ENCODE data around the gene TRIM13. TPM values are rescaled to one million over a fixed set of nuclear protein-coding genes. Genes with fewer than 3 reads are reported as not detected.
"Not testable (repeated sequence)": the region's sequence is repeated elsewhere in the genome, so short reads cannot be mapped to it uniquely, and the experiment has no call there.

TRIM13 gene
- total RNA-seq = 10 to 100 TPM; 13.5 to 14.8 TPM

- ATAC-seq (replicated peaks) = peak; percentile 87
- Mint-ChIP-seq H3K36me3 (ENCODE audit: low read depth) (peaks cover 52% of the 10 kb centered on the region), H3K4me1 (peaks cover 15% of the 10 kb centered on the region), H3K4me3 (peak within 1 kb of the TSS; percentile 97), H3K9me3 (no peaks in the 10 kb centered on the region), H3K27ac (peak within 1 kb of the TSS; percentile 84), H3K27me3 (no peaks in the 10 kb centered on the region)
Observed at GRCh38 chr13:49996951-49997895, at the start of gene TRIM13. Gene TRIM13 (plus strand): TSS chr13:49997042. CDS start chr13:50011941, 14,899 bp downstream.

GRCh38 chr13:49948777-49949270 is 48.0 kb upstream of the TRIM13 start:
- H3K4me3 Mint-ChIP-seq; H3K4me1 Mint-ChIP-seq; H3K9me3 Mint-ChIP-seq; H3K27me3 Mint-ChIP-seq; H3K36me3 Mint-ChIP-seq (ENCODE audit: low read depth); ATAC-seq (replicated peaks); H3K27ac Mint-ChIP-seq: not testable (repeated sequence)

- H3K27ac Mint-ChIP-seq = no peak overlapping the region
- no peaks in the 10 kb centered on the region for H3K36me3 Mint-ChIP-seq (ENCODE audit: low read depth)
- no peaks in the 10 kb centered on the region for H3K9me3 Mint-ChIP-seq
- H3K27me3 Mint-ChIP-seq = no peaks in the 10 kb centered on the region
- no peak overlapping the region for H3K4me3 Mint-ChIP-seq
- H3K4me1 Mint-ChIP-seq = no peaks in the 10 kb centered on the region
- no peak for ATAC-seq (replicated peaks)
Observed at GRCh38 chr13:49951754-49952535, 44.9 kb upstream of the TRIM13 start.

- Mint-ChIP-seq H3K27me3 (no peaks in the 10 kb centered on the region), H3K27ac (no peak overlapping the region), H3K4me1 (no peaks in the 10 kb centered on the region), H3K9me3 (no peaks in the 10 kb centered on the region), H3K36me3 (ENCODE audit: low read depth) (no peaks in the 10 kb centered on the region), H3K4me3 (no peak overlapping the region)
- no peak for ATAC-seq (replicated peaks)
Observed at GRCh38 chr13:49953560-49953959, 43.3 kb upstream of the TRIM13 start.

GRCh38 chr13:49954674-49955455 is 42.0 kb upstream of the TRIM13 start:
- no peak for ATAC-seq (replicated peaks)
- no peak overlapping the region for H3K4me3 Mint-ChIP-seq
- no peaks in the 10 kb centered on the region for H3K9me3 Mint-ChIP-seq
- no peaks in the 10 kb centered on the region for H3K4me1 Mint-ChIP-seq
- no peak overlapping the region for H3K27ac Mint-ChIP-seq
- no peaks in the 10 kb centered on the region for H3K36me3 Mint-ChIP-seq (ENCODE audit: low read depth)
- no peaks in the 10 kb centered on the region for H3K27me3 Mint-ChIP-seq

GRCh38 chr13:49956131-49956530 is 40.7 kb upstream of the TRIM13 start:
- H3K27ac Mint-ChIP-seq = no peak overlapping the region
- peaks cover 10% of the 10 kb centered on the region for H3K36me3 Mint-ChIP-seq (ENCODE audit: low read depth)
- H3K9me3 Mint-ChIP-seq = peaks cover 3% of the 10 kb centered on the region
- no peak overlapping the region for H3K4me3 Mint-ChIP-seq
- H3K4me1 Mint-ChIP-seq = no peaks in the 10 kb centered on the region
- no peak for ATAC-seq (replicated peaks)
- no peaks in the 10 kb centered on the region for H3K27me3 Mint-ChIP-seq

GRCh38 chr13:49958321-49958720 is 38.5 kb upstream of the TRIM13 start:
- Mint-ChIP-seq H3K27me3 (no peaks in the 10 kb centered on the region), H3K9me3 (peaks cover 3% of the 10 kb centered on the region), H3K4me3 (no peak overlapping the region), H3K36me3 (ENCODE audit: low read depth) (peaks cover 14% of the 10 kb centered on the region), H3K4me1 (no peaks in the 10 kb centered on the region), H3K27ac (no peak overlapping the region)
- no peak for ATAC-seq (replicated peaks)

GRCh38 chr13:49967456-49967855 is 29.4 kb upstream of the TRIM13 start:
- no peak for ATAC-seq (replicated peaks)
- H3K4me3 Mint-ChIP-seq = no peak overlapping the region
- no peaks in the 10 kb centered on the region for H3K27me3 Mint-ChIP-seq

GRCh38 chr13:49972709-49973108 is 24.1 kb upstream of the TRIM13 start:
- no peak for ATAC-seq (replicated peaks)
- H3K27ac Mint-ChIP-seq = no peak overlapping the region
- H3K36me3 Mint-ChIP-seq (ENCODE audit: low read depth) = no peaks in the 10 kb centered on the region
- H3K4me1 Mint-ChIP-seq = peaks cover 5% of the 10 kb centered on the region
- H3K9me3 Mint-ChIP-seq = no peaks in the 10 kb centered on the region
- no peak overlapping the region for H3K4me3 Mint-ChIP-seq
- H3K27me3 Mint-ChIP-seq = no peaks in the 10 kb centered on the region

More at GRCh38 chr13:49967456-49967855, 29.4 kb upstream of the TRIM13 start:
- no peaks in the 10 kb centered on the region for H3K4me1 Mint-ChIP-seq
- no peak overlapping the region for H3K27ac Mint-ChIP-seq
- H3K9me3 Mint-ChIP-seq = peaks cover 5% of the 10 kb centered on the region
- H3K36me3 Mint-ChIP-seq (ENCODE audit: low read depth) = peaks cover 15% of the 10 kb centered on the region

GRCh38 chr13:49975826-49976225 is 21.0 kb upstream of the TRIM13 start:
- H3K9me3 Mint-ChIP-seq = no peaks in the 10 kb centered on the region
- H3K36me3 Mint-ChIP-seq (ENCODE audit: low read depth) = no peaks in the 10 kb centered on the region
- H3K27me3 Mint-ChIP-seq = no peaks in the 10 kb centered on the region
- no peak overlapping the region for H3K27ac Mint-ChIP-seq
- no peak overlapping the region for H3K4me3 Mint-ChIP-seq
- H3K4me1 Mint-ChIP-seq = peaks cover 5% of the 10 kb centered on the region
- ATAC-seq (replicated peaks) = no peak

- Mint-ChIP-seq H3K4me1 (peaks cover 5% of the 10 kb centered on the region), H3K9me3 (no peaks in the 10 kb centered on the region), H3K36me3 (ENCODE audit: low read depth) (no peaks in the 10 kb centered on the region), H3K27ac (no peak overlapping the region), H3K27me3 (no peaks in the 10 kb centered on the region), H3K4me3 (no peak overlapping the region)
- ATAC-seq (replicated peaks) = peak; percentile 81
Observed at GRCh38 chr13:49976314-49977258, 20.3 kb upstream of the TRIM13 start.

GRCh38 chr13:49977992-49978391 is 18.9 kb upstream of the TRIM13 start:
- H3K4me1 Mint-ChIP-seq = peaks cover 5% of the 10 kb centered on the region
- peak overlapping the region; percentile 33 for H3K27ac Mint-ChIP-seq
- no peaks in the 10 kb centered on the region for H3K9me3 Mint-ChIP-seq
- H3K27me3 Mint-ChIP-seq = no peaks in the 10 kb centered on the region
- ATAC-seq (replicated peaks) = no peak
- H3K4me3 Mint-ChIP-seq = no peak overlapping the region
- H3K36me3 Mint-ChIP-seq (ENCODE audit: low read depth) = no peaks in the 10 kb centered on the region

- Mint-ChIP-seq H3K4me3 (no peak overlapping the region), H3K4me1 (peaks cover 5% of the 10 kb centered on the region), H3K27me3 (no peaks in the 10 kb centered on the region), H3K27ac (no peak overlapping the region), H3K36me3 (ENCODE audit: low read depth) (no peaks in the 10 kb centered on the region), H3K9me3 (no peaks in the 10 kb centered on the region)
- no peak for ATAC-seq (replicated peaks)
Observed at GRCh38 chr13:49980266-49980665, 16.6 kb upstream of the TRIM13 start.
